GM21619 (cell line): ENCODE data around the gene TBX21.

Experiments used
- ATAC-seq: cut with Tn5 transposase; IDR thresholded peaks from one replicate; pipeline ENCODE4 v1.9.1; 2021; ENCODE audit not compliant: unreplicated experiment

Gene TBX21

GRCh38 chr17:47733047-47733673 lies at the start of gene TBX21:
TSS of gene TBX21 (plus strand) at chr17:47733236. CDS start at chr17:47733455, 219 bp downstream.
- ATAC-seq: peak; percentile 49

- no peak for ATAC-seq
Observed at GRCh38 chr17:47684025-47684424, 49.0 kb upstream of the TBX21 start.

- ATAC-seq: no peak
Observed at GRCh38 chr17:47684535-47685193, 48.4 kb upstream of the TBX21 start.

GRCh38 chr17:47685556-47686275 lies 47.3 kb upstream of the TBX21 start:
- no peak for ATAC-seq

- no peak for ATAC-seq
Observed at GRCh38 chr17:47686276-47686635, 46.8 kb upstream of the TBX21 start.

- ATAC-seq: no peak
Observed at GRCh38 chr17:47686664-47687327, 46.2 kb upstream of the TBX21 start.

GRCh38 chr17:47687328-47687690 lies 45.7 kb upstream of the TBX21 start:
- ATAC-seq: no peak

- ATAC-seq: no peak
Observed at GRCh38 chr17:47687748-47688147, 45.3 kb upstream of the TBX21 start.

- no peak for ATAC-seq
Observed at GRCh38 chr17:47690121-47690520, 42.9 kb upstream of the TBX21 start.

- ATAC-seq: no peak
Observed at GRCh38 chr17:47692137-47692894, 40.7 kb upstream of the TBX21 start.

GRCh38 chr17:47692895-47693730 lies 39.9 kb upstream of the TBX21 start:
- ATAC-seq: no peak

- no peak for ATAC-seq
Observed at GRCh38 chr17:47693731-47694580, 39.1 kb upstream of the TBX21 start, which contains the start of gene TBKBP1. TSS of gene TBKBP1 (plus strand) at chr17:47694161. CDS start at chr17:47696113, 1,952 bp downstream.

- no peak for ATAC-seq
Observed at GRCh38 chr17:47694581-47695428, 38.2 kb upstream of the TBX21 start.

- no peak for ATAC-seq
Observed at GRCh38 chr17:47695429-47696376, 37.3 kb upstream of the TBX21 start.

GRCh38 chr17:47696717-47697642 lies 36.1 kb upstream of the TBX21 start:
- no peak for ATAC-seq
